SK-N-SH treated with all-trans-retinoic acid at 6 μM for 48 hours (cell line): ENCODE data around the gene CDCA8.

Experiments used
- BACH2 ChIP-seq: fragments of 250-450 bp; sonication (Bioruptor Pico); IDR thresholded peaks from 2 replicates; pipeline ENCODE4 v1.9.0; 2021; ENCODE audit warnings: mild to moderate bottlenecking, borderline replicate concordance
- CSRNP3 ChIP-seq: fragments of 250-450 bp; sonication (Bioruptor Pico); IDR thresholded peaks from 2 replicates; pipeline ENCODE4 v1.5.1; 2021; ENCODE audit warnings: mild to moderate bottlenecking, moderate library complexity
- OSR1 ChIP-seq: fragments of 250-450 bp; sonication (Bioruptor Pico); IDR thresholded peaks from 2 replicates; pipeline ENCODE4 v1.8.0; 2022; ENCODE audit warnings: moderate library complexity, mild to moderate bottlenecking, inconsistent platforms
- RARB ChIP-seq: fragments of 250-450 bp; sonication (Bioruptor Pico); IDR thresholded peaks from 2 replicates; pipeline ENCODE4 v1.8.0; 2021; ENCODE audit warnings: mild to moderate bottlenecking, moderate library complexity
- SNAI2 ChIP-seq: fragments of 250-450 bp; sonication (Bioruptor Pico); IDR thresholded peaks from 2 replicates; pipeline ENCODE4 v1.5.0; 2020; ENCODE audit warnings: mild to moderate bottlenecking, moderate library complexity
- TCF4 ChIP-seq: fragments of 250-450 bp; sonication (Bioruptor Pico); IDR thresholded peaks from 2 replicates; pipeline ENCODE4 v1.8.0; 2021; ENCODE audit warnings: mild to moderate bottlenecking, moderate library complexity, borderline replicate concordance
- TOX ChIP-seq: fragments of 250-450 bp; sonication (Bioruptor Pico); IDR thresholded peaks from 2 replicates; pipeline ENCODE4 v1.8.0; 2021; ENCODE audit warnings: mild to moderate bottlenecking, moderate library complexity, borderline replicate concordance
- ZC3H10 ChIP-seq: fragments of 250-450 bp; sonication (Bioruptor Pico); IDR thresholded peaks from 2 replicates; pipeline ENCODE4 v1.5.1; 2021; ENCODE audit warnings: mild to moderate bottlenecking, moderate library complexity
- ZFP3 ChIP-seq: fragments of 250-450 bp; sonication (Bioruptor Pico); IDR thresholded peaks from 2 replicates; pipeline ENCODE4 v1.5.0; 2020; ENCODE audit warnings: mild to moderate bottlenecking, moderate library complexity
- ZFP30 ChIP-seq: fragments of 450-650 bp; formaldehyde crosslinking; IDR thresholded peaks from 2 replicates; pipeline ENCODE4 v1.5.0; 2022; ENCODE audit warnings: mild to moderate bottlenecking, moderate library complexity
- ZNF70 ChIP-seq: fragments of 450-650 bp; formaldehyde crosslinking; IDR thresholded peaks from 2 replicates; pipeline ENCODE4 v1.5.0; 2020; ENCODE audit warnings: mild to moderate bottlenecking, moderate library complexity
- ZNF8 ChIP-seq: fragments of 450-650 bp; formaldehyde crosslinking; IDR thresholded peaks from 2 replicates; pipeline ENCODE4 v1.5.0; 2020; ENCODE audit warnings: mild to moderate bottlenecking, moderate library complexity
- TF ChIP-seq, protein P1 (sequence below): fragments of 250-450 bp; sonication (Bioruptor Pico); IDR thresholded peaks from 2 replicates; pipeline ENCODE4 v1.5.1; 2020; ENCODE audit warnings: low read depth, mild to moderate bottlenecking, moderate library complexity
- TF ChIP-seq, protein P2 (sequence below): fragments of 250-450 bp; sonication (Bioruptor Pico); IDR thresholded peaks from 2 replicates; pipeline ENCODE4 v1.8.0; 2020; ENCODE audit warnings: mild to moderate bottlenecking, moderate library complexity, borderline replicate concordance

DNA sequence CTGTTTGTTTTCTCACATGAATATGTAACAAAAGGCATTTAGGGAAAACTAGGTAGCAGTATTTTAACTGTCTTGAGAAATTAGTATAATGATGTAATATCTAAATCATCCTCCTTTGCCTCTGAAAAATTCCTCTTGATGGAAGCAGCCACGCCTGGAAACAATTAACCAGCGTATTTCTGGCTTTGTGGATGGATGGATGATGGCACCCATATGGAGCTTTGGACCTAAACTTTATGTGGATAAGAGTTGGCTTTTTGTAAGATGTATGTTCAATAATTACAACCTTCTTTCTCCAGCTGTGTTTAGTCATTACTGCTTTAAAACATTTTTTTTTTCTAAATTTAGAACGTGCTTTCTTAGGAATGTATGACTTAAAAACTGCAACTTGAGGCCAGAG is 12.7 kb downstream of the CDCA8 start:
- TF ChIP-seq, protein P1, sequence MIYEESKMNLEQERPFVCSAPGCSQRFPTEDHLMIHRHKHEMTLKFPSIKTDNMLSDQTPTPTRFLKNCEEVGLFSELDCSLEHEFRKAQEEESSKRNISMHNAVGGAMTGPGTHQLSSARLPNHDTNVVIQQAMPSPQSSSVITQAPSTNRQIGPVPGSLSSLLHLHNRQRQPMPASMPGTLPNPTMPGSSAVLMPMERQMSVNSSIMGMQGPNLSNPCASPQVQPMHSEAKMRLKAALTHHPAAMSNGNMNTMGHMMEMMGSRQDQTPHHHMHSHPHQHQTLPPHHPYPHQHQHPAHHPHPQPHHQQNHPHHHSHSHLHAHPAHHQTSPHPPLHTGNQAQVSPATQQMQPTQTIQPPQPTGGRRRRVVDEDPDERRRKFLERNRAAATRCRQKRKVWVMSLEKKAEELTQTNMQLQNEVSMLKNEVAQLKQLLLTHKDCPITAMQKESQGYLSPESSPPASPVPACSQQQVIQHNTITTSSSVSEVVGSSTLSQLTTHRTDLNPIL (CRISPR knock-in tag), result no peak
- TF ChIP-seq BACH2 (no peak), ZFP3 (CRISPR knock-in tag) (no peak), OSR1 (CRISPR knock-in tag) (no peak), ZC3H10 (CRISPR knock-in tag) (no peak), TOX (CRISPR knock-in tag) (no peak), CSRNP3 (CRISPR knock-in tag) (no peak), ZNF70 (CRISPR knock-in tag) (no peak), ZNF8 (CRISPR knock-in tag) (no peak), SNAI2 (no peak), RARB (CRISPR knock-in tag) (no peak), ZFP30 (no peak), TCF4 (CRISPR knock-in tag) (no peak)
- TF ChIP-seq, protein P2, sequence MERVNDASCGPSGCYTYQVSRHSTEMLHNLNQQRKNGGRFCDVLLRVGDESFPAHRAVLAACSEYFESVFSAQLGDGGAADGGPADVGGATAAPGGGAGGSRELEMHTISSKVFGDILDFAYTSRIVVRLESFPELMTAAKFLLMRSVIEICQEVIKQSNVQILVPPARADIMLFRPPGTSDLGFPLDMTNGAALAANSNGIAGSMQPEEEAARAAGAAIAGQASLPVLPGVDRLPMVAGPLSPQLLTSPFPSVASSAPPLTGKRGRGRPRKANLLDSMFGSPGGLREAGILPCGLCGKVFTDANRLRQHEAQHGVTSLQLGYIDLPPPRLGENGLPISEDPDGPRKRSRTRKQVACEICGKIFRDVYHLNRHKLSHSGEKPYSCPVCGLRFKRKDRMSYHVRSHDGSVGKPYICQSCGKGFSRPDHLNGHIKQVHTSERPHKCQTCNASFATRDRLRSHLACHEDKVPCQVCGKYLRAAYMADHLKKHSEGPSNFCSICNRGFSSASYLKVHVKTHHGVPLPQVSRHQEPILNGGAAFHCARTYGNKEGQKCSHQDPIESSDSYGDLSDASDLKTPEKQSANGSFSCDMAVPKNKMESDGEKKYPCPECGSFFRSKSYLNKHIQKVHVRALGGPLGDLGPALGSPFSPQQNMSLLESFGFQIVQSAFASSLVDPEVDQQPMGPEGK (CRISPR knock-in tag), result no peak
